GM10248 (cell line): ENCODE measurements around the gene TMC6.
"Not testable (repeated sequence)": the region's sequence is repeated elsewhere in the genome, so short reads cannot be mapped to it uniquely, and the experiment has no call there.

Source experiments
- CTCF ChIA-PET: fragments of 300-600 bp; sonication (Branson Sonifier 250); formaldehyde crosslinking; extraction: SDS; loops from one replicate; lab custom pipeline; 2021; ENCODE audit warnings: antibody characterized with exemption; lab: Yijun Ruan, JAX
- POLR2A ChIA-PET: fragments of 350-650 bp; sonication (Branson Sonifier 250); formaldehyde crosslinking; extraction: SDS; loops from one replicate; lab custom pipeline; 2020; ENCODE audit warnings: antibody characterized with exemption; lab: Yijun Ruan, JAX
- DNase-seq: peaks from one replicate; pipeline ENCODE4 v3.0.0; 2012; ENCODE audit errors: extremely low spot score
- TF ChIP-seq, protein P1 (sequence below): IDR thresholded peaks from 2 replicates; pipeline ENCODE4 v1.5.1; 2012; ENCODE audit warnings: mild to moderate bottlenecking, low read depth; ENCODE audit errors: extremely low read depth, missing control alignments, control extremely low read depth

Gene TMC6

DNA sequence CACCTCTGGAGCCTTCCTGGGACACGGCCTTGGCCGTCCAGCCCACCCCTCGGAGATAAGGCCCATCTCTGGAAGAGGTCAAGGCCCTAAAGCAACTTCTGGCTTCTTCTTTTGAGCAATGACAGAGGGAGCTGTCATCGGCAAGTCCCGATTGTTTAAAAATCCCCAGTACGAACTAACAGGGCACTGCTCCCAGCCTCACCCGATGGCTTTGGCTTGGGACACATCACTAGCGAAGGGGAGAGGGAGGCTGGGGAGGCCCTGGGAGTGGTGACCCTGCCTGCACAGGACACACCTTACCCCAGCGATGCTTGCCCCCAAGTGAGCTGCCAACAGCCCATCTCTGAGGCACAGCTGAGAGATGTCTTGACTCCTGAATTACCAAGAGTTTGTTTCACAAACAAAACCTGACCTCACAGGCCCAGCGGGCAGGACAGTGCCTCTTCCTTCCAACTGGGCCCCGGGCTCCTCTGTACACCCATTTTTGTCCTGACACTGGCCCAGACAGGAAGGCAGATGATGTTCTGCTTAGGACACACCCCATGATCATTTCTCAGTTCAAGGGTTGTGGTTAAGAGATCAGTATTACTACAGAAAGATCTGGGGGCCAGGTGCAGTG lies 44.7 kb upstream of the TMC6 start:
- POLR2A ChIA-PET, result interaction anchor here (1.2 kb wide), 1 partner anchor 27 kb away, joined by 4 read pairs; the partner anchor contains the start of gene C17orf99

DNA sequence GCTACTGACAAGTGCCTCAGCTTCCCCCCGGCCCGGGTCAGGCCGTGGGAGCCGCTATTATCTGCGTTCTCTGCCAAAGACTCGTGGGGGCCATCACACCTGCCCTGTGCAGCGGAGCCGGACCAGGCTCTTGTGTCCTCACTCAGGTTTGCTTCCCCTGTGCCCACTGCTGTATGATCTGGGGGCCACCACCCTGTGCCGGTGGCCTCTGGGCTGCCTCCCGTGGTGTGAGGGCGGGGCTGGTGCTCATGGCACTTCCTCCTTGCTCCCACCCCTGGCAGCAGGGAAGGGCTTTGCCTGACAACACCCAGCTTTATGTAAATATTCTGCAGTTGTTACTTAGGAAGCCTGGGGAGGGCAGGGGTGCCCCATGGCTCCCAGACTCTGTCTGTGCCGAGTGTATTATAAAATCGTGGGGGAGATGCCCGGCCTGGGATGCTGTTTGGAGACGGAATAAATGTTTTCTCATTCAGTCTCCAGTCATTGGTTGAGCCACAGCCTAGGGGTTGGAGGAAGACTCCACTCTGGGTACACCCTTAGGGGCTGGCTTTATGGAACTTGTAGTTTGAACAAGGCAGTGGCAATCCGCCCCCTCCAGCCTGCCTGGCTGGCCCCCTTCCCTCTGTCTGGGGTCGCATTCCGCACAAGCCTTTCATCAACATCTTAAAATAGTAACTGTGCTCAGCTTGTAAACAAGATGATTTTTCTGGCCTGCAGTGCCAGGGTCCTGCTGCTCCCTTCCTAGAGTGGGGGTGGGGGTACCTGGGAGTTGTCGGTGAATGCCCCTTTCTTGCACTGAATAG lies 43.9 kb upstream of the TMC6 start:
- ChIA-PET POLR2A (interaction anchor here (1.2 kb wide), 1 partner anchor 26 kb away, joined by 4 read pairs; the partner anchor contains the start of gene C17orf99), CTCF (interaction anchor here (1.2 to 6.3 kb wide), 7 partner anchors 8 to 88 kb away, joined by 3 to 50 read pairs (median 6); partner anchors contain the start of genes AFMID, C17orf99 and TK1)
- TF ChIP-seq, protein P1, sequence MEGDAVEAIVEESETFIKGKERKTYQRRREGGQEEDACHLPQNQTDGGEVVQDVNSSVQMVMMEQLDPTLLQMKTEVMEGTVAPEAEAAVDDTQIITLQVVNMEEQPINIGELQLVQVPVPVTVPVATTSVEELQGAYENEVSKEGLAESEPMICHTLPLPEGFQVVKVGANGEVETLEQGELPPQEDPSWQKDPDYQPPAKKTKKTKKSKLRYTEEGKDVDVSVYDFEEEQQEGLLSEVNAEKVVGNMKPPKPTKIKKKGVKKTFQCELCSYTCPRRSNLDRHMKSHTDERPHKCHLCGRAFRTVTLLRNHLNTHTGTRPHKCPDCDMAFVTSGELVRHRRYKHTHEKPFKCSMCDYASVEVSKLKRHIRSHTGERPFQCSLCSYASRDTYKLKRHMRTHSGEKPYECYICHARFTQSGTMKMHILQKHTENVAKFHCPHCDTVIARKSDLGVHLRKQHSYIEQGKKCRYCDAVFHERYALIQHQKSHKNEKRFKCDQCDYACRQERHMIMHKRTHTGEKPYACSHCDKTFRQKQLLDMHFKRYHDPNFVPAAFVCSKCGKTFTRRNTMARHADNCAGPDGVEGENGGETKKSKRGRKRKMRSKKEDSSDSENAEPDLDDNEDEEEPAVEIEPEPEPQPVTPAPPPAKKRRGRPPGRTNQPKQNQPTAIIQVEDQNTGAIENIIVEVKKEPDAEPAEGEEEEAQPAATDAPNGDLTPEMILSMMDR, result no peak
- no peak for DNase-seq

More for the DNA sequence above, 44.7 kb upstream of the TMC6 start:
- TF ChIP-seq, protein P1, result no peak
- peak; percentile 68 for DNase-seq
- CTCF ChIA-PET, result interaction anchor here (1.2 to 6.3 kb wide), 7 partner anchors 9 to 60 kb away, joined by 3 to 50 read pairs (median 24); partner anchors contain the start of genes AFMID and TK1

DNA sequence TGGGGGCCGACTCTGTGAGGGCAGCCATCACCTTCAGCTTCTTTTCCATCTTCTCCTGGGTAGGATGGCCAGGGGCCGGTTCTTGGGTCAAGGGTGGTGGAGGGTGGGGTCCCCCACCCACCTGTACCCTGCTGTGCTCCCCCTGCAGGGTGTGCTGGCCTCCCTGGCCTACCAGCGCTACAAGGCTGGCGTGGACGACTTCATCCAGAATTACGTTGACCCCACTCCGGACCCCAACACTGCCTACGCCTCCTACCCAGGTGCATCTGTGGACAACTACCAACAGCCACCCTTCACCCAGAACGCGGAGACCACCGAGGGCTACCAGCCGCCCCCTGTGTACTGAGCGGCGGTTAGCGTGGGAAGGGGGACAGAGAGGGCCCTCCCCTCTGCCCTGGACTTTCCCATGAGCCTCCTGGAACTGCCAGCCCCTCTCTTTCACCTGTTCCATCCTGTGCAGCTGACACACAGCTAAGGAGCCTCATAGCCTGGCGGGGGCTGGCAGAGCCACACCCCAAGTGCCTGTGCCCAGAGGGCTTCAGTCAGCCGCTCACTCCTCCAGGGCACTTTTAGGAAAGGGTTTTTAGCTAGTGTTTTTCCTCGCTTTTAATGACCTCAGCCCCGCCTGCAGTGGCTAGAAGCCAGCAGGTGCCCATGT lies 43.2 kb upstream of the TMC6 start:
- DNase-seq, result not testable (repeated sequence)
- CTCF ChIA-PET, result interaction anchor here (0.9 to 5.7 kb wide), 5 partner anchors 9 to 87 kb away, joined by 3 to 48 read pairs (median 3); partner anchors contain the start of gene C17orf99
- POLR2A ChIA-PET, result interaction anchor here (0.7 to 1.3 kb wide), 4 partner anchors 10 to 45 kb away, joined by 3 to 4 read pairs (median 3); no protein-coding TSS in a partner anchor

DNA sequence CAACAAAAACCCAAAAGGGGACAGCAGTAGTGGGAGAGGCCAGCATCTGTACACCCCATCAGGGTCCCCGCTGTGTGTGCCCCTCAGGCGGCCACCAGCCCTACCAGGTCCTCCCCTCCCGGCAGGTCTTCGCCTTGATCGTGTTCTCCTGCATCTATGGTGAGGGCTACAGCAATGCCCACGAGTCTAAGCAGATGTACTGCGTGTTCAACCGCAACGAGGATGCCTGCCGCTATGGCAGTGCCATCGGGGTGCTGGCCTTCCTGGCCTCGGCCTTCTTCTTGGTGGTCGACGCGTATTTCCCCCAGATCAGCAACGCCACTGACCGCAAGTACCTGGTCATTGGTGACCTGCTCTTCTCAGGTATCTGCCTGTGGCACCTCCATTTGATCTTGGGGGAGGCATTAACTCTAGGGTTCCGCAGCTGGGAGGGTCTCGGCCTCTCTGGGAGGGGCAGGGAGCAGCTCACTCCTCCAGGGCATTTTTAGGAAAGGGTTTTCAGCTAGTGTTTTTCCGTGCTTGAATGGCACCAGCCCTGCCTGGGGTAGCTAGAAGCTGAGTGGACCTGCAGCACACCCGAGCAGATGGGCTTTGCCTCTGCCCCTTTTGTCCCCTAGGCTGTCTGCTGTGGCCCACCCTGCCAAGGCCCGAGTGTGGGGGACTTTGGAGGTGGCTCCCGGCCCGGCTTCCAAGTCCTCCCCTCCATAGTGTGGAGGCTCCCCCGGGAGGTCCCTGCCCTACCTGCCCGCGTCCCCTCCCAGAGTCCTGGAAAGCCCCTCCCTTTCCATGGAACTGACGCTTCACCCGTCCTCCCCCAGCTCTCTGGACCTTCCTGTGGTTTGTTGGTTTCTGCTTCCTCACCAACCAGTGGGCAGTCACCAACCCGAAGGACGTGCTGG lies 42.4 kb upstream of the TMC6 start:
- no peak for DNase-seq
- POLR2A ChIA-PET, result interaction anchor here (0.7 to 1.5 kb wide), 5 partner anchors 9 to 44 kb away, joined by 3 to 6 read pairs (median 3); no protein-coding TSS in a partner anchor
- CTCF ChIA-PET, result interaction anchor here (0.9 to 5.7 kb wide), 6 partner anchors 9 to 86 kb away, joined by 3 to 48 read pairs (median 4); partner anchors contain the start of gene C17orf99
- TF ChIP-seq, protein P1, result no peak

DNA sequence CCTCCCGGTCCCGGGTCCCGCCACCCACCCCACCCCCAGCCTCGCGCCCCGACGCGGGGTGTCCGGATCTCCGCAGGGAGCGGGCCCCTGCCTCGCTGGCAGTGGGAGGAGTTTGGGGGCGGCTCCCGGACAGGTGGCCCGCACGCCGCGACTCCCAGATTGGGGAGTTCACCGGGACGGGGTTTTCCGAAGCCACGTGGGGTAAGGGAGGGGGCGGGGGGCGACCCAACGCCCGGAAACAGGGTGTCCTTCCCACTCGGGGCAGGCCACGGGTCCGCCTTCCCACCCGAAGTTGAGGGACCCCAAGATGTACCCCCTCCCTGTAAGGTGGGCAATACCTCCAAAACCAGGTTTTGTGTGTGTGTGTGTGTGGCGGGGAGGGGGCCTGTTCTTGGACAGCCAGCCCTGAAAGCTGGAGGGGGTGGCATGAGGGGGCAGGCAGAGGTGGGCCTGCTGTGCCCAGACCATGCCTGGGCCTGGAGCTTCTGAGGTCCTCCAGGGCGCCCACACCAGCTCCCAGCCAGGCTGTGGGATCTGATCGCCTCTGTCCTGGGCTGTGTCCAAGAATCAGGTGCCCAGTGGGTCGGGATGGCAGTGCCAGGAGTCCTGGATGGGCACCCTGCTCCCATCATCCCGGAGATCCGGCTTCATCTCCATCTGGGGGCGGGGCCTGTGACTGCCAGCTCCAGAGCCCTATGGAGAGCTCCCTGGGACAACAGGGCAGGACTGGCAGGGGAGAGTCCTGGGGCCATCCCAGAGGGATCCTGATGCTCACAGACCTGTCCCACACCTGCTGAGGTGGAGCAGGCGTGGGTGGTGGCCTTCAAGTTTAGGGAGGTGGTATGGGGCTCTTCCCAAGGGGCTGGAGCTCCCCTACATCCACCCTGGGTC lies 40.6 kb upstream of the TMC6 start:
- peak; percentile 58 for DNase-seq
- CTCF ChIA-PET, result interaction anchor here (0.7 to 2.0 kb wide), 9 partner anchors 9 to 84 kb away, joined by 3 to 8 read pairs (median 4); no protein-coding TSS in a partner anchor
- POLR2A ChIA-PET, result interaction anchor here (0.8 to 1.5 kb wide), 3 partner anchors 9 to 28 kb away, joined by 3 to 6 read pairs (median 4); no protein-coding TSS in a partner anchor
- TF ChIP-seq, protein P1, result no peak
